ENCODE results near the gene NTNG1.

DNA sequence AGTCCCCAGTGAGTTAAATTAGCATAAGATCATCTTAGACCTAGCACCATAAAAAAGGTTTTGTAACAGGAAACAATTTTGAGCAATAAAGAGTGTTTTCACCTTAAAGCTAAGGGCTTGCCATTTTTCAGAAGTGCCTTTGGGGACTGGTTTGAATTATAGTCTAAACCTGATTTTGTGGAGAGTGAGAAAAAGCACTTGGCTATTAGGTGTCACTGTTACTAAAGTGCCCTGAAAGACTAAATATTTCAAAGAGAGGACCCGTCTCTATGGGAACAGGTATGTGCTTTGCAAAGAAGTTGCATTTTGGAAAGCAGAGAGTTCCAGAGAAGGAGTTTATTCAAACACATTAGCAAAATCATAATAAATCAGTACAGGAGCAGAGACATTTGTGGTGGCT, 9.1 kb downstream of the NTNG1 start:
- no peak for TF ChIP-seq POLR2AphosphoS5 (IDR thresholded peaks at IDR 0.05; ENCODE audit: low read depth, low read length)
- TF ChIP-seq TAF1 (IDR thresholded peaks at IDR 0.05; ENCODE audit: borderline replicate concordance, insufficient read depth, low read length) = no peak
- TF ChIP-seq, protein P1, sequence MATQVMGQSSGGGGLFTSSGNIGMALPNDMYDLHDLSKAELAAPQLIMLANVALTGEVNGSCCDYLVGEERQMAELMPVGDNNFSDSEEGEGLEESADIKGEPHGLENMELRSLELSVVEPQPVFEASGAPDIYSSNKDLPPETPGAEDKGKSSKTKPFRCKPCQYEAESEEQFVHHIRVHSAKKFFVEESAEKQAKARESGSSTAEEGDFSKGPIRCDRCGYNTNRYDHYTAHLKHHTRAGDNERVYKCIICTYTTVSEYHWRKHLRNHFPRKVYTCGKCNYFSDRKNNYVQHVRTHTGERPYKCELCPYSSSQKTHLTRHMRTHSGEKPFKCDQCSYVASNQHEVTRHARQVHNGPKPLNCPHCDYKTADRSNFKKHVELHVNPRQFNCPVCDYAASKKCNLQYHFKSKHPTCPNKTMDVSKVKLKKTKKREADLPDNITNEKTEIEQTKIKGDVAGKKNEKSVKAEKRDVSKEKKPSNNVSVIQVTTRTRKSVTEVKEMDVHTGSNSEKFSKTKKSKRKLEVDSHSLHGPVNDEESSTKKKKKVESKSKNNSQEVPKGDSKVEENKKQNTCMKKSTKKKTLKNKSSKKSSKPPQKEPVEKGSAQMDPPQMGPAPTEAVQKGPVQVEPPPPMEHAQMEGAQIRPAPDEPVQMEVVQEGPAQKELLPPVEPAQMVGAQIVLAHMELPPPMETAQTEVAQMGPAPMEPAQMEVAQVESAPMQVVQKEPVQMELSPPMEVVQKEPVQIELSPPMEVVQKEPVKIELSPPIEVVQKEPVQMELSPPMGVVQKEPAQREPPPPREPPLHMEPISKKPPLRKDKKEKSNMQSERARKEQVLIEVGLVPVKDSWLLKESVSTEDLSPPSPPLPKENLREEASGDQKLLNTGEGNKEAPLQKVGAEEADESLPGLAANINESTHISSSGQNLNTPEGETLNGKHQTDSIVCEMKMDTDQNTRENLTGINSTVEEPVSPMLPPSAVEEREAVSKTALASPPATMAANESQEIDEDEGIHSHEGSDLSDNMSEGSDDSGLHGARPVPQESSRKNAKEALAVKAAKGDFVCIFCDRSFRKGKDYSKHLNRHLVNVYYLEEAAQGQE (IDR thresholded peaks at IDR 0.05; ENCODE audit: insufficient read depth in 1 of 2, low read depth in 2 of 2, low read length in 2 of 2) = no peak
- no peak for TF ChIP-seq FOXP2 (optimal IDR thresholded peaks at IDR 0.05; ENCODE audit: borderline replicate concordance, extremely low read depth, extremely low read length, insufficient read depth)
